Measurements from ENCODE around the gene MEAF6.
A peak's percentile ranks its signal among the peaks of the same experiment; 100 is the strongest.
"Not testable (repeated sequence)": the region's sequence is repeated elsewhere in the genome, so short reads cannot be mapped to it uniquely, and the experiment has no call there.

The MEAF6 gene

GRCh38 chr1:37529888-37530287 is 15.3 kb upstream of the MEAF6 start:
- not testable (repeated sequence) for DNase-seq

- DNase-seq: peak; percentile 43
Observed at GRCh38 chr1:37519613-37520012, 5.0 kb upstream of the MEAF6 start.

- DNase-seq: peak; percentile 79
Observed at GRCh38 chr1:37518929-37519328, 4.4 kb upstream of the MEAF6 start.

DNA sequence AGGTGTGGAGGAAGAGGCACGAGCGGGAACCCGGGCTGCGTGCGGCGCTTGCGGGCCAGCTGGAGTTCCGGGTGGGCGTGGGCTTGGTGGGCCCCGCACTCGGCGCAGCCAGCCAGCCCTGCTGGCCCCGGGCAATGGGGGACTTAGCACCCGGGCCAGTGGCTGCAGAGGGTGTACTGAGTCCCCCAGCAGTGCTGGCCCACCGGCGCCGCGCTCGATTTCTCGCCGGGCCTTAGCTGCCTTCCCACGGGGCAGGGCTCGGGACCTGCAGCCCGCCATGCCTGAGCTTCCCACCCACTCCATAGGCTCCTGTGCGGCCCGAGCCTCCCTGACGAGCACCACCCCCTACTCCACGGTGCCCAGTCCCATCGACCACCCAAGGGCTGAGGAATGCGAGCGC is 3.7 kb upstream of the MEAF6 start:
- DNase-seq: not testable (repeated sequence)

DNA sequence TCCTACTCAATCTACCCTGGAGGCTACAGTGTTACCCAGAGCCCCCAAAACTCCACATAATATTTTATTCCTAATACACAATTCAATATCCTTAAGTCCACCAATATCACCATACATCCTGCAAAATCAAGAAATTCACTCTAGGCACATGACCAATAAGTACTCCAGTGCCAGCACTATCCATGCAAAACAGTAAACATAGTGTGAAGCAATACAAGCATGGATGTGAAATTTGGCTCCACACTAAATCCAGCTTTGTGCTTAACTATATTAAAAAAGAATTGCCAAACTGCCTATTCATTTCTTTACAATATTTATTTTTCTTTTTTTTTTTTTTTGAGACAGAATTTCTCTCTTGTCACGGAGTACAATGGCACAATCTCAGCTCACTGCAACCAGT is 3.0 kb upstream of the MEAF6 start:
- no peak for DNase-seq

DNA sequence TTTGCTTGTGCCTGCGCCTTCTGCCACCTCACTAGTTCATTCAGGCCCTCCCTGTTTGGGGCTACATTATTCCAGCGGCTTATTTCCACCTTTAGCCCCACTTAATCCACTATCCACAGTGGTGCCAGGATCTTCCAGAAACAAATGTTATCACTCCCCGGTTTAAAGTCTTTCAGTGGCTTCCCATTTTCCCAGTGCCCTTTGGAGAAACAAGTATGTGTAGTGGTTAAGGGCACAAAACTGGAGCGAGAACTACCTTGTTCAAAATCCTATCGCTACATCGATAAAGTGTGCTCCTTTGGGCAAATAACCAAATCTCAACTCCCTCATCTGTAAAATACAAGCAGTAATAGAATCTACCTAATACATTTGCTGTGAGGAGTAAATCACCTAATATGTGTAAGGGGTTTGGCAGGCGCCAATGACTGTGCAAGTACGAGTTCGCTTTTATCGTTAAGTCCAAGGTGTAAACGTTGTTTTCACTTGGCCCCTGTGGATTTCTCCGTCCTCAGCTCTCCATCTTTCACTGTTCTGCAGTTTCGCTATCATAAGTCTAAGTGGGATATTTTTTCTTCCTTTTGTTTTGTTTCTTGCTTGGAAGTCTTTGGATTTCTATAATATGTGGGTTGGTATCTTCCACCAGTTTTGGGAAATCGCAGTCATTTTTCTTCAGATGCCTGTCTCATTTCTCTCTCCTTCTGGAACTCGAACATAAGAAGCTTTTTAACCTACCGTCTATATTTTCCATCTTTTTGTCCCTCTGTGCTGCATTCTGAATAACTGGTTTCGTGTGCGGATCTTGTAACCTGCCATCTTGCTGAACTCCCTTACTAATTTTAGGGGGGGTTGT is 844 bp upstream of the MEAF6 start:
- DNase-seq: no peak

GRCh38 chr1:37513795-37514349 is 694 bp downstream of the MEAF6 start:
- peak; percentile 78 for DNase-seq

DNA sequence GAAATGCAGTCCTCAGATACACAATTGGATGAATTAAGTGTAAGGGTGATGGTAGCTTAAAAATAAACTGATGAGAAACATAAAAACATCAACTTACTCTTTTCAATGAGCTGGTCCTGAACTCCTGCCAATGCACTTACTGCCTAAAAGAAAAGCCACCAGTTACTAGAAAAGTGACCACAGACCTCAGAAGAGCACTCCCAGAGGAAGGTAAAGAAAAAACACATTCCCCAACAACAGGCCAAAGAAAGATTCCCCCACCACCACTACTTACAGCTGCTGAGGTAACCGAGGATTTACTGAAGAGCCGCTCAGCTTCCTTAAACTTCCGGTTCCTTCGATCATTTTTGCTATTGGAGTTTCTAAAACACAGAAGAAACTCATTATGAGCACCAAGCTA is 5.4 kb downstream of the MEAF6 start:
- no peak for DNase-seq

- no peak for DNase-seq
Observed at GRCh38 chr1:37506740-37507139, 7.8 kb downstream of the MEAF6 start.

GRCh38 chr1:37502791-37503190 is 11.8 kb downstream of the MEAF6 start:
- not testable (repeated sequence) for DNase-seq

- DNase-seq: no peak
Observed at GRCh38 chr1:37502104-37502503, 12.5 kb downstream of the MEAF6 start.

- DNase-seq: no peak
Observed at GRCh38 chr1:37501661-37502060, 12.9 kb downstream of the MEAF6 start.

DNA sequence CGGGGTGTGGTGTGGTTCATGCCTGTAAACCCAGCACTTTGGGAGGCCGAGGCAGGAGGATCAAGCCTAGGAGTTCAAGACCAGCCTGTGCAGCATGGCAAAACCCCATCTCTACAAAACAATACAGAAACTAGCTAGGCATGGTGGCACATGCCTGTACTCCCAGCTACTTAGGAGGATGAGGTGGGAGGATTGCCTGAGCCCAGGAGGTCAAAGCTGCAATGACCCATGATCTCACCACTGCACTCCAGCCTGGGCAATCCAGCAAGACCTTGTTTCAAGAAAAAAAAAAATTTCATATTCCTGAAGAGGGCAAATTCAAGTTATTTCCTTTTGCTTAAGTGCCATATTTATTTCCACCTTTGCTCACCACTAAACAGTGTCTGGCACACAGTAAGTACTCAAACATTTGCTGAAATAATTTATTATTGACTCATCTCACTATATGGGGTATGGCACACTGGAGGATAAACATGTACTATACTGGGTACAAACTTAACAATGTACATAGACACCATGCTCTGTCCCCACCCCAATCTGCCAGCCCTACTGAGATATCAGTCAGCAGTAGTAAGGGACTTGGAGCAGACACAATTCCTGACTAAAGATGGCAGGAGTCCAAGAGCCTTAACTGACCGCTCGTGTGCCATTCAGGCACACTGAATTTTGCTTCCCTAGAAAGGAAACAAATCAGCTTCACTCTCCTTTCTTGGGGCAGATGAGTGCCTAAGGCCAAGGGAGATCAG is 15.5 kb downstream of the MEAF6 start:
- no peak for DNase-seq

DNA sequence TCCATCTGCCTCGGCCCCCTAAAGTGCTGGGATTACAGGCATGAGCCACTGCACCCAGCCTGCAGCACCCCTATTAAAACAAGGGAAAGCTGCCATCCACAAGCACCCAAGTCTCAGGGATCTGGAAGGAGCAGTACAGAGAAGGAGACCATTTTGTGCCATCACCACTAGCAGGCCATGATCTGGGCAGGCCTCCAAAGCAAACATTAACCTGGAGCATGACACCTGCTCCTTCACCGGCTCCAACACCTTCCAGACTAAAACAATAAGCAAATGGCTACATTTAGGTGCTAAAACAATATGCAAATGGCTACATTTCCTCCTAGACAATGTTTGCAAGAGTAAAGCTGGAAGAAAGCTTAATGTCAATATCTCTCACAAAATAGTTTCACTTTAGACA is 16.7 kb downstream of the MEAF6 start:
- no peak for DNase-seq

DNA sequence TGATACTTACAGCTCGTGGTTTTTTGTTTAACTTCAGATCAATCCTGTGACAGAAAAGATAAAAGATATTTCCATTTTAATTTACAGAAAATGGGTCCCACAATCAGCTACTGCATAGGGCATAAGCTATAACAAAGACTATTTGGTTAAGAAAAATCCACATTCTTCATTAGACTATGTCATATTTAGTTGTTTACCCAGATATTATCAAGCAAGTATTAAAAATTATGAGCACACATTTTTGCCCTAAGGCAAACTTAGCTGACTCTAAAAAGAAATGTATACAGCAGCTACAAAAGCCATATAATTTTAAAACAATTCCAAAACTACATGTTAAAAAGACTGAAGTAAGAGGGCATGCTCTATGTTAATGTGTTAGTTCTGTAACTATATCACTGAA is 18.7 kb downstream of the MEAF6 start:
- no peak for DNase-seq

- DNase-seq: no peak
Observed at GRCh38 chr1:37493336-37494098, 21.0 kb downstream of the MEAF6 start.

- no peak for DNase-seq
Observed at GRCh38 chr1:37487619-37487984, 27.0 kb downstream of the MEAF6 start.

- DNase-seq: peak; percentile 92
Observed at GRCh38 chr1:37486680-37487618, 27.6 kb downstream of the MEAF6 start.

GRCh38 chr1:37485902-37486679 is 28.5 kb downstream of the MEAF6 start:
- peak; percentile 23 for DNase-seq

- no peak for DNase-seq
Observed at GRCh38 chr1:37484325-37485051, 30.1 kb downstream of the MEAF6 start.

- DNase-seq: no peak
Observed at GRCh38 chr1:37483785-37484184, 30.8 kb downstream of the MEAF6 start.

Data from stimulated activated CD8-positive, alpha-beta memory T cell treated with anti-CD3 and anti-CD28 coated beads, Interleukin-4, amount 100 ng/mL, for 48 hours (primary cell).